Stimulated activated CD4-positive, alpha-beta T cell treated with anti-CD3 and anti-CD28 coated beads, Interleukin-1b, Interleukin-23, amount 100 ng/mL, for 48 hours (primary cell): ENCODE measurements around the gene GRIK1.

Experiments
- DNase-seq: peaks from one replicate; pipeline ENCODE4 v3.0.0-alpha.2; 2020

GRIK1 gene

DNA sequence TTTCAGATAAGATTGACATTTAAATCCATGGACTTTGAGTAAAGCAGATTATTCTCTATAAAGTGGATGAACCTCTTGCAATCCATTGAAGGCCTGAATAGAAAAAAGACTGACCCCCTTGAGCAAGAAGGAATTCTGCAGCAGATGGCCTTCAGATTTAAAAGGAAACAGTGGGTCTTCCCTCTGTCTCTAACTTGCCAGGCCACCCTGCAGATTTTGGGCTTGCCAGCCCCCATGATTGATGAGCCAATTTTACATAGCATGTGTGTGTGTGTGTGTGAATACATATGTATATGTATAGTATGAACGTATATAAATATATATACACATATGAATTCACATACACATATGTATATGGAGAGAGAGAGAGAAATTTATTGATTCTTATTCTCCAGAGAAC, 113.4 kb downstream of the GRIK1 start:
- DNase-seq: no peak

DNA sequence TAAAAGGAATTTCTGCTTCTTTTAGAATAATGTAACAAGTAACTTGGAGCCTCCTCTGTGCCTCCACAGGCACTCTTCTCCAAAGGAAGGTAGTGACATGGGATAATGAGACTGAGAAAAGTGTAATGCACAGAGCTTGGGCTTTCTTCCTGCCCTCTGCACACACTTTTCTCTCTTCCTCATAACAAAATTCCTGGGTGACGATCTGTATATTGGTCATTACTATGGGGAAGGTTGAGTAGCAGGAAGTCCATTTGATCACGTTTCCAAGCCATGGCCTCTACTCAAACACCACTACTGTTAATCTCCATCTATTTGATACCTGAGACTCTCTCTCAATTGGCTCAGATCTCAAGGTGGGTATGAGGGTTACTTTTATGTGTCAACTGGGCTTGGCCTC, 113.9 kb downstream of the GRIK1 start:
- DNase-seq: no peak

DNA sequence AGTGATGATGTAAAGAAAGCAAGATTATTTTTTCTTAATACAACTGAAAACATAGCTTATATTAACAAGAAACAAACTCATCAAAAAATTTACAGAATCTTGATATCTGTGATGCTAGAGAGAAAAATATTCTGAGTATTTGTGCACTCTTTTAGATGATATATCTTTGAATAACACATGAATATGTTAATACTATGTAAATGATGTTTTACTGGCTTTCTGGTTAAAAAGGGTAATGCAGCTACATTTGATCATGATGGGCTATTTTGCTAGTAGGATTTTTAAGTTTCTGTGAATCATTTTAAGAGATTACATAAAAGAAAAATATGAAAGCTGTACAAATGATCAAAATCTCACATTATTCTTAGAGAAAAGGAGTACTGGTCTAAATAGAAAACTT, 114.5 kb downstream of the GRIK1 start:
- DNase-seq: no peak

DNA sequence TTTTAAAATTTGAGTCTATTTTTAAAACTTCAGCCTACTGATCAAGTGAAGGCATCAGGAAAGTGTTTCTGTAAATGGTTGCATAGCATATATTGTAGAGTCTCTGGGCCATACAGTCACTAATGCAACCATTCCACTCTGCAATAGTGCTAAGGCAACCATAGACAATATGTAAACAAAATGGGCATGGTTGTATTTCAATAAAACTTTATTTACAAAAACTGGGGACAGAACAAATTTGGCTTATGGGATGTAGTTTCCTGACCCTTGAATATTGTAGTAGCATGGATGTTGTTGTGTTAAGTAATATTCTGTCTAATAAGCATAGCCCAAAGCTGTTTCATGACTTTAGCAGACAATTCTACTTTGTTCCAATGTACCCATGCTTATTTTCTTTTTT, 117.7 kb downstream of the GRIK1 start:
- DNase-seq: no peak

DNA sequence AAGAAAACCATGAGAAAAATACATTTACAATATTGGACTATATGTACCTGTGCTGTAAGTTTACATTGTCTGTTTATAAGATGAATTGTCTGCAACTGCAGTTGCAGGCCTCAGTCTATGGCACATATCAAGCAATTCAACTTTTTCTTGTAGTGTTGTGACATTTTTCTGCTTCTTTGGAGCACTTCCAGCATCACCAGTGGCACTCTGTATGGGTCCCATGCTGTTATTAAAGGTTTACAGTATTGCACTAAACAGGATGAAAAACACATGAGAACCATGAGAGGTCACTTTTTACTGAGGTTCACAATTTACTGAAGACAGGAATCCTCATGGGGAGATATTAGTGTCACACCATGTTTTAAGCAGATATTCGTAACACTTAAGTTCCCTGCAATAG, 118.6 kb downstream of the GRIK1 start:
- no peak for DNase-seq

DNA sequence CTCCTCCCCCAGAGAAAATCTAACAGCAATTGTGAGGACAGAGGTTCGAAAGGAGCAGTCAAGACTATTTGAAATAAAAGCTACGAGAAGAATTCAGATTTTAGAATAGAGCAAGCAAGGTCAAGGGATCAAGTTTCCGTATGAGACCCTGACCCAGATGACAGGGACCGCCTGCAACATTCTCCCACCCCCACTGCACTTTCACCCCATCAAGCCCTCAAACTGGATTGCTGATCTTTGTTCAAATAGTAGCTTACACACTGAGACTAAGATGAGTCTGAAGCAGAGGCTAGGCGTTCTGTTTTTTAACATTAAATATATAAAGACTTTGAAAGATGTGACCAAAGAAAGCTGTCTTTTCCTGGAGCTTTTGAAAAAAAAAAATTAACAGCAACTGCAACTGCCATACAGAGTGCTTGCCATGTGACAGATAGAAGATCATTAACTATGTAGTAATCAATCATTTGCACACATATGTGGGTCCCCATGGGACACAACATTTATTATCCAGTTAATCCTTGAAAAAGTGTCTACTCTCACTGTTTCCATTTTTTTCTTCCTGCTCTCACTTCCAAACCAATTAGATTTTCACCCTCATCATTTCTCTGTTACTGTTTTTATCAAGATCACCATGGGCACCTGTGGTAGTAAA, 120.0 kb downstream of the GRIK1 start:
- no peak for DNase-seq

DNA sequence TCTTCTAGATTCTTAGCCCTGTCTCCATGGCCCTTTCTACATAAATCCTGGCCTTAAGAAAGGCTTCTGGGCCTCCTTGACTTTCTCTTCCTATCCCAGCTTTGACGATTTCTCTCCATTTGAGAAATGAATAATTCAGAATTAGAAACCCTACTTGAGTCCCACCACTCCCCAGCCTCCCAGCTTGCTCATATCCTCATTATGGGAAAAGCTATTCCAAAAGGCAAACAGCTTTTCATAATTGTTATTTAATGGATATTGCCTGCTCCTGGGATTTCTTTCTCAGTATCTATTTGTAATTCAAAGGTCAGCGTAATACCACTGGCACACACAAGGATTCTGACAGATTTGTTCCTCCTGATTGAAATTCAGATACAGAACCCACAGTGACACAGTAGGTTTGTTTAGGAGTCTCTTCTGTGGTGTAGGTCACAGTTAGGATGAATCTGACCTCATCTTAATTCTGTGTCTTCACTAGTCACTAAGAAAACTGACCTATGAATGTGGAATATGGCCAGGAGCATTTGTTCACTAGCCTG, 121.3 kb downstream of the GRIK1 start:
- no peak for DNase-seq

DNA sequence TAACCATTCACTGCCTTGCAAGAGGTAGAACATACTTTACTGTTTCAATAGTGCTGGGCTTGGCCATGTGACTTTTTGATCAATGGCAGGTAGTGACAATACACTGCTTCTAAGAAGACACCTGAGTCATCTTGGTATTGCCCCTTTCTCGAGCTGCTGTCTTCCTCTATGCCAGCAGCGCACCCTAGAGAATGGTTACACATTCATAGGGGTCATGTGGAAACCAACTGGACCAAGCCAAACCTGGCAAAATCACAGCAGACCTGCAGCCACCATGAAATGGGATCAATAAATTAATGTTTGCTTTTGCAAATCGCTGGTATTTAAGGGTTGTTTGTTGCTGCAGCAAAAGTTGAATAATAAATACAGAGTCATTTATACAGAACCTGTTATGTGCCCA, 122.3 kb downstream of the GRIK1 start:
- DNase-seq: no peak

DNA sequence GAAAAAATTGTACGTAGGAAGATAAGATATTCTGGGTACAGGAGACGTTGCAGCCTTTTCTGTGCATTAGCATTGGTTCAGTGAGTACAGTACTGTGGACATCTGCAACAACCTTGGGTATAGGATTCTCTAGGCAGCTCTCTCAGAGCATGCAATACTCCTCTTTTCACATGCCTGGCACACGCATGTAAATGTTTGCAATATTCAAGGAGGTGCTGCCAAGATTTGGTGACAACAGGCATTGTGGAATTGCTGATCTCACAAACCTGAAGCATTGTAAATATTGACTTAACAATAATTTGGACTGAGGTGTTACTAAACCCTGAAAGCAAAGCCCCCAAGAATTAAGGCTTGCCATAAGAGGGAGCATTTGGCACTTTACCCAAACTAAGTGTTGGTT, 126.8 kb downstream of the GRIK1 start:
- no peak for DNase-seq

DNA sequence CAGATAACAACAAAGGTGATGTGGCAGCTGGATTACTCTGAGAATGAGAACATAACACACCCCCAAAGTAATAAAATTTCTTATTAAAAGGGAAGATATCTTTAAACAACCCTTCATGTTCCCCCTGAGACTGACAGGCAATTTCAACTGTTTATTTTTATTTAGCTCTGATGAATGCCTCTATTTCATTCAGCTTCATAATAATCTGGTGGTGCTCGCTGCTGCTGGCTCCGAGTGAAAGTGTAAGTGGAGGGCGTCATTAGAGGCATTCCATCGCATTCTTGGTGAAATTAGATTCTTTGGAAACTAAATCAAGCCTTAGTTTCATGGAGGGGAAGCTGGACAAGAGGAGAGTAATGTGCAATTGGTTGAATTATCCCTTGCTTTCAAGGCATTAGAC, 128.9 kb downstream of the GRIK1 start:
- DNase-seq: no peak

DNA sequence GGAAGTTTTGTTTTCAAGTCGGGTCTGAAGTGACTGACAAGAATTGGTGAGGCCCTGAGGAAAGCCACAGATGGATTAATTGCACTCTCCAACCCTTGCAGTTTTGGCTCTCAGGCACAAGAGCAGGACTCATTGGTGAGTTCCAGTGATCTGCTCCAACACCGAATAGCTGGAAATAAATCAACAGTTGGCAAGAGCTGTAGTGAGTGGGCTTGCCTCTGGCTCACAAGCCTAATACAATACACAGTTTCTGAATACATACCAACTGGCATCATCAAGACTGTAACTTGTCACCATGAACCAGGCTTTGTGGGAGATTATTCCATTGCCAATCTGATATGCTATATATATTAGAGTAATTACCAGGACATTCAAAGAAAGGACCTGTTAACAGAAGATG, 131.6 kb downstream of the GRIK1 start:
- DNase-seq: no peak

DNA sequence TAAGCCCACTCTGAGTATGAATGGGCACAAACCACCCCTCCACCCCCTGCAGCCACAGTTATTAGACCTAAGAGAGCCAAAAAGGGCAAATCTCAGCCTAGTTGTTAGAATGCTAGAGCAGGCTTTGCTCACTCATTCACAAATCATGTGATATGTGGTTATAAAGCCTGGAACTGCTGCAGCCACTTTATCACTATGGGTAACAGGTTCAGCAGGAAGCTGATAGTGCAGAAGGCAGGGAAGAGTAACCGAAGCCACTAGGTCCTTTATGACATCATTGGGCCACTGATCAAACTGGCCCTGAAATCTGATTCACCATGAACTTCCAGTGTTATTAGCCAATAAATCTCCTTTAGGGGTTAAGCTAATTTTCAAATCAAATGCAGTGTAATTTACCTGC, 134.7 kb downstream of the GRIK1 start:
- no peak for DNase-seq

DNA sequence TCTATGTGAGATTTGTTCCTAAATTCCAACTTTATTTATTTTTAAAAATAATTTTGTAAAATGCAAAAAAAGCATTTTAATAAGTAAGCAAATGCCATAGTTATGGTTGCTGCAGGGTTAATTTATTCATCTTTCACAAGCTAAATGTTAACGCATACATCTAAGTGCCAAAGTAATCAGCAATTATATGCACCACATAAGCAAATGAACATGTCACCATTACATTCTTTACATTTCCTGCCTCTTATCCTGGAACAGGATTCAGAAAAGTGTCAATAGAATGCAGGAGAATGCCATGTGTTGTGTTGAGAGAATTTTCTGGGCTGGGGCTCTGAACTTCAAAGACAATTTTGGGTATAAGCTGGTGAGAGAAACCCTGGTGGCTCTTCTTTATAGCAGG, 136.6 kb downstream of the GRIK1 start:
- DNase-seq: no peak

DNA sequence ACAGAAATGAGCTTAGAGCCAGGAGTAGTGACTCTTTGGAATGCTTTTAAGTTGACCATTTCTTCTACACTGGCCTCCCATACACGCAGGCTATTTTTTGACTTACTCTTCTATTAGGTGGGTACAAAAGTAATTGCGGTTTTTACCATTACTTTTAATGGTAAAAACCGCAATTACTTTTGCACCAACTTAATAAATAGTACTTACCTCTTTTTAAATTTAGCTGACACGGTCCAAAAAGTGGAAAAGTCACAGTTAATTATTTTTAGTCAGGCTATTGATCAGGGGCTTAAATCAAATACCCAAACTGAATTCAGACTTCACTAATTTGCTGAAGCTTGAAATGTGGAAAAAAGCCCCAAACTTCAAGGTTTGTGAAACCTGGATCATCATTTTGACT, 138.7 kb downstream of the GRIK1 start:
- no peak for DNase-seq

DNA sequence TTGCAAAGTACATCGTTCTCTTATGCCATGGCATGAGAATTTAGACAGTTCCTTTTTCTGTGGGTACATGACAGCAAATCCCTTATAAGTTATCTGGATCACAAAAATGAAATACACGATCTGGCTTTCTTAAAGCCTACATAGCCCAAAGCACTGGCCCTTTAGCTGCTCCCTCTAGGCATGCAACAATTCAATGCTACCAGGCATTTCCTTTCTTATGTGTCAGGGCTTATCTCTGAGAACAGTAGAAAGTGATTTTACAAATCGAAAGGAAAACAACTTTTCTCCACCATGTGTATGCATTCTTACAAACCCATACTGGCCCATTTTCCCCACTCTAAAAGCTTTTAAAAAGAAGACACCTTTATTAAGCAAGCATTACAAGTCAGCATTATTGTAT, 139.7 kb downstream of the GRIK1 start:
- no peak for DNase-seq

DNA sequence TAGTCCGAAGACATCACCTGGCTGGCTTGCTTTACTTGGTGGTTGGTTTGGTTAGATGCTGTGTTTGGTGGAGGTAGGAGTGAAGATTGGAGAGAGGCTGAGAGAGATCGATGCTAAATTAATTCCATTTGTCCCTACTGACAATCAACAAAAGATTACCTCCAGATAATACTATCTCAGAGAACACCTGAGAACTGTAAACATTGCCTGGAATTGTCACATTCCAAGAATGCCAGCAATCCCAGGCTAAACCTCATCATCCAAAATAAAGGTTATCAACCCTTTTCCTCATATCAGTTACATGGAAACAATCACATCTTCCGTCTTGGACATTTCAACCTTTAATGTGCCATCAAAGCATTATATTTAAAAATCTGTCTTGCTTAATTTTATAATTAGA, 141.0 kb downstream of the GRIK1 start:
- no peak for DNase-seq

DNA sequence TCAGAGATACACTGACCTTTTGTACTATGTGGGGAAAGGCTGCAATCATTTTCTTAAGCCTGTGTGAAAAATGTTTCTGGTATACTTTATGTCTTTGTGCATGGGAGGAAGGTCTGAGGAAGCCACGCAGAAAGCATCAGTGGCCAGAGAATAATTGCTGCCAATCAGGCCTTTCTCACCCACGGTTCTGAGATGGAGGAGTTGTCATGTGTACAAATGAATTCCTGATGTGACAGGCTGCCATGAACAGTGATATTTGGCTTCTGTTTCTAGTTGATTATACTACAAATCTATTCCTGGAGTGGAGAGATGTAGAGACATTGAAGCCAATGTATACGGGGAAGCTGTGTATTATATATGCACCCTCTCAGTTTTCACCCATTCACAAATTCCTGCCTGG, 142.6 kb downstream of the GRIK1 start:
- no peak for DNase-seq

DNA sequence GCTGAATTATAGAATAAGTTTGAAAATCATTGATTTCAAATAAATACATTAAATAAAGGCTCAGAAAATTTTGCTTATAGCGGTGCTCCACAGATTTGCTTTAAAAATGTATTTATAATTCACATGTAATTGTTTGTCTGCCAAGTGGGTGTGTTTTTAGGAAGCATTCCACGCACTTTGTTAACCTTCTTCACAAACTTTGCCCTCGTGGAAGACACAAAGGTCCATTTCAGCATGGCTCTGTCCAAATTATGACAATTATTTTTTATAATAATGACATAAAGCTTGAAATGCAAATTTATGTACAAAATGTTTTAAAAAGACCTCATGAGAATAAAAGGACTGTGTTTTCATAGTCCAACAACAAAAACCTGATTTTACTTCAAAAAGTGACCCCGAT, 146.1 kb downstream of the GRIK1 start:
- no peak for DNase-seq

DNA sequence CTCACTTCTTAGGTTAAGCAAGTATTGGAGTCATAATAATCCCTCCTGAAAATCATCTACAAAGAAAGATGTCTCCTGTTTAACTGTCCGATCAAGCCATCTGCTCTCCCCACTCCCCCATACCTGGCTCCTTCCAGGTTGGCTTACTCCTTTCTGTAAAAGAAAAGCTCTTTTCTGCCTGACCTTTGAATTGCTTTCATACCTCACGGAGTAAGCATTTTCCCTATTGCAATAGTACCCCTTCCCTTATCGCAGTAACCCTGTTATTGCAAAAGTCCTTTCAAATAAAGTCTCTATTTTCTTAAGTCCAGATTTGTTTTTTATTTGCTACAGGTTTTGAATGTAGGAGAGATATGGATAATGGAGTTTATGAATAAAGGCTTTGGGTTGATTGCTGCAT, 150.4 kb downstream of the GRIK1 start:
- DNase-seq: no peak

DNA sequence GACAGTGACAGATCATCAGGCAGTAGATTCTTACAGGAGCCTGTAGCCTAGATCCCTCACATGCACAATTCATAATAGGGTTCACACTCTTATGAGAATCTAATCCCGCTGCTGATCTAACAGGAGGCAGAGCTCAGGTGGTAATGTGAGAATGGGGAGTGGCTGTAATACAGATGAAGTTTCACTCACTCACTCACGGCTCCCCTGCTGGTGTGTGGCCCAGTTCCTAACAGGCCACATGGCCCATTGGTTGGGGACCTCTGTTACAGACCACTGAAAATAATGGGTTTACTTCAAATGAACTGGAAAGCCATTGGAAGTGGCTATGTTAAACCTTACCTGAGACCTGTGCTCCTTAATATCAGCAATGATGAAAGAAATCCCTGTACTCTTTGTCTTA, 151.0 kb downstream of the GRIK1 start:
- no peak for DNase-seq

DNA sequence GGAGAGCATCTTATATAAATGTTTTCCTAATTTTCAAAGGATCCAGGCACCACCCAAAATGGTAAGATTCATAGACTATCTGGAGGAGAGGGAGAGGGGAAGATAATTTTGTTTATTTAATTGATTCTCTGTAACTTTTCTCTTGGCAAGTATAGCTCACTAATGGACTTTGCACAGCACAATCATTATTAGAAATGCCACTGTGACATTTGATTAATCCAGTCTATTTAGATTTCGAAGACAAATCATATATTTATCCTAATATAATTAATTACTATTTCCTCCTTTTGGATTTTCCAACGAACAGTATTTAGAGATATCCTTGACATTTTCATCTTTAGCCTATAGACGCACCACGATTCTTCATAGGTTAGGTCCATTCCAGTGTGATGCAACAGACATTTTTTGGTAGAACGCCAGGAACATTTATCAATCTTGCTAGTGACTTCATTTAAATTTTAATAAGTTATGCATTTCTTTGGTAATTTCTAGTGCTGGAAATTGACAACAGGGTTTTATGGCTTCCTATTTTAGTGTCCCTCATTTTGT, 152.4 kb downstream of the GRIK1 start:
- no peak for DNase-seq

DNA sequence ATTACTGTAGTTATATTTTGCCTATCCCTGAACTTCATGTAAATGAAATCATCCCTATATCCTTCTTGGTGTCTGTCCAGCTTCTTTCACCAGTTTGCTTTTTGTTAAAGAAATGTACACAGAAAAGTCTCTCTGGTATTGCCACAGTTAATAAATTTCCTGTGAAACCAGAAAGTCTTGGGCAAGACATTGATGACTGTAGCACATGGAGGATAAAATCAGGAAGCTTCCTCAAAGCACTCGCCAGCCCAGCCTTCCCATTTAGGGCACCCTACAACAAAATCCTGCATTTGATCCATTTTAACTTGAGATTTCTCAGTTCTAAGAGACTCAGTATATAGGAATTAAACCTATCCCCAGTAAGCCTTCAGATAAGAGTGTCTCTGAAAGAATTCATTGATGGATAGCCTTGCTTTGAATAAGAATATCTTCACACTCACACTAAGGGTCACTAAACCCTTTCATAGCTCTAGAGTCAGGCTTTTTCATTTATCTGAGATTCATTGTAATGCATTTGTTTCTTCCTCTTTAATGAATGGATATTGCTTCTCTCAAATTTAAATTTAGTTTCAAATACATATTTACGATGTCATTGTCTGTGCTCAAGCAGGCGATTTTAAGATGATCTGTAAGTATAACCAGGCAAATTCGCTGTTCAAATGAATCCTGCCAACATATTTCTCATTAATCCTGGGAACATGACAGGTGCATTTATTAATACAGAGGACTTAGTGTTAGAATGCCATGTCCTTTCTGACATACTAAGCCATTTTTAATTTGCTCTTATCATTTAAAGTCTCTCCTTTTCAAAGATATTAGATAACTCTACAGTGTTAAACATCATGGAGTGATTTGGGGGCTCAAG, 153.1 kb downstream of the GRIK1 start:
- DNase-seq: no peak

DNA sequence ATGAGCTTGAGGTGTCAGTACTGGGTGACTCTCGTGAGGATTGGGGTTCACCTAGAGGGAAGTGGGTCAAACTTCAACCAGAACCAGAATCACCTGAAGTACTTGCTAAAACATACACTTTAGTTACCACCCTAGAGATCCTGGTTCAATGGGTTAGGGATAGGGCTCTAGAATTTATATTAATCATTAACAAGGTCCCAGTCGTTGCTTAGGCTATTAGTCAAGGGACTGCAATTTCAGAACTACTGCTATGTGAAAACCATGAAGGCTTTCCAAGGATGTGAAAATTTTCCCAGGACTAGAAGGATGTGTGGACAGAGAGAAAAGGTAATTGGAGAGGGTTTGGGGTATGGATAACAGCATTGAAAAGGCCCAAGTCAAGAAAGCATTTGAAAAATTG, 162.6 kb downstream of the GRIK1 start:
- DNase-seq: no peak

DNA sequence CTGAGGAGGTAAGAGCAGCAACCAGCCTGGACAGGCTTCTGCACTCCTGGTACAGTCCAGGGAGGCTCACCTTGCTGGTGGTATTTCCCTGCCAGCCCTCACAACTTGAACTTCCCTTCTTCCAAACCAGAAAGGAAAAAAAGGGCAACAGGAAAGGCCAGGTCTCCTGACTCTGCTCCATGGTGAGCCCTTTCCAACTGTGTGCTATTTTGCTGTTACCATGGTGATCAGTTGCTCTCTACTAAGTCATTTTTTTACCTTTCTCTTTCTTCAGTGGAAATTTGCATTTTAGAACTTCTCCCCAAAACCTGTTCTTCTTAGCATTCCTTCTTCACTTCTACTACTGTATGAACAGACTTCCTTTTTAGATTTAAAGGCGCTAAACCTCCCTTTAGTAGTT, 164.3 kb downstream of the GRIK1 start:
- DNase-seq: no peak
